ENCODE results near the gene POTEF.
"Not testable (repeated sequence)": the region's sequence is repeated elsewhere in the genome, so short reads cannot be mapped to it uniquely, and the experiment has no call there.

DNA sequence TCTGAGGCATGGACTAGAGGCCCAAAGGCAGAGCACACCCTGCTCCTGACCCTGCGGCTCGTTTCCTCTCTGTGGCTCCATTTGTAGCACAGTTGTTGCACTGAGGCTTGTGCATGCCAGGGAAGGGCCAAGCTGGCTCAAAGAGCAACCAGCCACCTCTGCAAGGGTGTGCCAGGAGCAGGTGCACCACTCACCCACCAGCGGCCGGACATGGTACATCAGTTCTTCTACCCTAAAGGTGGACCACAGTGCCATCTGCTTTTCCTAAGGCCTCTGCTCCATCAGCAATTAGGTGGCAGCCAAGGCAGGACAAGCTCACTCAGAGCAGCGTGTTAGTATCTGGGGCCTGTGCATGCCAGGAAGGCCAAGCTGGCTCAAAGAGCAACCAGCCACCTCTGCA, 66.4 kb downstream of the POTEF start:
- TF ChIP-seq, protein P1, sequence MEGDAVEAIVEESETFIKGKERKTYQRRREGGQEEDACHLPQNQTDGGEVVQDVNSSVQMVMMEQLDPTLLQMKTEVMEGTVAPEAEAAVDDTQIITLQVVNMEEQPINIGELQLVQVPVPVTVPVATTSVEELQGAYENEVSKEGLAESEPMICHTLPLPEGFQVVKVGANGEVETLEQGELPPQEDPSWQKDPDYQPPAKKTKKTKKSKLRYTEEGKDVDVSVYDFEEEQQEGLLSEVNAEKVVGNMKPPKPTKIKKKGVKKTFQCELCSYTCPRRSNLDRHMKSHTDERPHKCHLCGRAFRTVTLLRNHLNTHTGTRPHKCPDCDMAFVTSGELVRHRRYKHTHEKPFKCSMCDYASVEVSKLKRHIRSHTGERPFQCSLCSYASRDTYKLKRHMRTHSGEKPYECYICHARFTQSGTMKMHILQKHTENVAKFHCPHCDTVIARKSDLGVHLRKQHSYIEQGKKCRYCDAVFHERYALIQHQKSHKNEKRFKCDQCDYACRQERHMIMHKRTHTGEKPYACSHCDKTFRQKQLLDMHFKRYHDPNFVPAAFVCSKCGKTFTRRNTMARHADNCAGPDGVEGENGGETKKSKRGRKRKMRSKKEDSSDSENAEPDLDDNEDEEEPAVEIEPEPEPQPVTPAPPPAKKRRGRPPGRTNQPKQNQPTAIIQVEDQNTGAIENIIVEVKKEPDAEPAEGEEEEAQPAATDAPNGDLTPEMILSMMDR (IDR thresholded peaks at IDR 0.05 in 4 of 5, conservative IDR thresholded peaks at IDR 0.05 in 1 of 5), result not testable (repeated sequence)
- TF ChIP-seq POLR2A (IDR thresholded peaks at IDR 0.05), result not testable (repeated sequence)

All from gastrocnemius medialis (tissue), 4 donors.